NCI-H2196 treated with DMSO at 0.1 percent for 48 hours (cell line): Measurements from ENCODE around the gene CNTRL.
A peak's percentile ranks its signal among the peaks of the same experiment; 100 is the strongest.
"Not testable (repeated sequence)": the region's sequence is repeated elsewhere in the genome, so short reads cannot be mapped to it uniquely, and the experiment has no call there.

Source experiments
- DNase-seq: peaks from one replicate; lab custom pipeline; 2025; ENCODE audit not compliant: unreplicated experiment; lab: John Stamatoyannopoulos, UW

The CNTRL gene, protein sequence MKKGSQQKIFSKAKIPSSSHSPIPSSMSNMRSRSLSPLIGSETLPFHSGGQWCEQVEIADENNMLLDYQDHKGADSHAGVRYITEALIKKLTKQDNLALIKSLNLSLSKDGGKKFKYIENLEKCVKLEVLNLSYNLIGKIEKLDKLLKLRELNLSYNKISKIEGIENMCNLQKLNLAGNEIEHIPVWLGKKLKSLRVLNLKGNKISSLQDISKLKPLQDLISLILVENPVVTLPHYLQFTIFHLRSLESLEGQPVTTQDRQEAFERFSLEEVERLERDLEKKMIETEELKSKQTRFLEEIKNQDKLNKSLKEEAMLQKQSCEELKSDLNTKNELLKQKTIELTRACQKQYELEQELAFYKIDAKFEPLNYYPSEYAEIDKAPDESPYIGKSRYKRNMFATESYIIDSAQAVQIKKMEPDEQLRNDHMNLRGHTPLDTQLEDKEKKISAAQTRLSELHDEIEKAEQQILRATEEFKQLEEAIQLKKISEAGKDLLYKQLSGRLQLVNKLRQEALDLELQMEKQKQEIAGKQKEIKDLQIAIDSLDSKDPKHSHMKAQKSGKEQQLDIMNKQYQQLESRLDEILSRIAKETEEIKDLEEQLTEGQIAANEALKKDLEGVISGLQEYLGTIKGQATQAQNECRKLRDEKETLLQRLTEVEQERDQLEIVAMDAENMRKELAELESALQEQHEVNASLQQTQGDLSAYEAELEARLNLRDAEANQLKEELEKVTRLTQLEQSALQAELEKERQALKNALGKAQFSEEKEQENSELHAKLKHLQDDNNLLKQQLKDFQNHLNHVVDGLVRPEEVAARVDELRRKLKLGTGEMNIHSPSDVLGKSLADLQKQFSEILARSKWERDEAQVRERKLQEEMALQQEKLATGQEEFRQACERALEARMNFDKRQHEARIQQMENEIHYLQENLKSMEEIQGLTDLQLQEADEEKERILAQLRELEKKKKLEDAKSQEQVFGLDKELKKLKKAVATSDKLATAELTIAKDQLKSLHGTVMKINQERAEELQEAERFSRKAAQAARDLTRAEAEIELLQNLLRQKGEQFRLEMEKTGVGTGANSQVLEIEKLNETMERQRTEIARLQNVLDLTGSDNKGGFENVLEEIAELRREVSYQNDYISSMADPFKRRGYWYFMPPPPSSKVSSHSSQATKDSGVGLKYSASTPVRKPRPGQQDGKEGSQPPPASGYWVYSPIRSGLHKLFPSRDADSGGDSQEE (N-terminal part only)

DNA sequence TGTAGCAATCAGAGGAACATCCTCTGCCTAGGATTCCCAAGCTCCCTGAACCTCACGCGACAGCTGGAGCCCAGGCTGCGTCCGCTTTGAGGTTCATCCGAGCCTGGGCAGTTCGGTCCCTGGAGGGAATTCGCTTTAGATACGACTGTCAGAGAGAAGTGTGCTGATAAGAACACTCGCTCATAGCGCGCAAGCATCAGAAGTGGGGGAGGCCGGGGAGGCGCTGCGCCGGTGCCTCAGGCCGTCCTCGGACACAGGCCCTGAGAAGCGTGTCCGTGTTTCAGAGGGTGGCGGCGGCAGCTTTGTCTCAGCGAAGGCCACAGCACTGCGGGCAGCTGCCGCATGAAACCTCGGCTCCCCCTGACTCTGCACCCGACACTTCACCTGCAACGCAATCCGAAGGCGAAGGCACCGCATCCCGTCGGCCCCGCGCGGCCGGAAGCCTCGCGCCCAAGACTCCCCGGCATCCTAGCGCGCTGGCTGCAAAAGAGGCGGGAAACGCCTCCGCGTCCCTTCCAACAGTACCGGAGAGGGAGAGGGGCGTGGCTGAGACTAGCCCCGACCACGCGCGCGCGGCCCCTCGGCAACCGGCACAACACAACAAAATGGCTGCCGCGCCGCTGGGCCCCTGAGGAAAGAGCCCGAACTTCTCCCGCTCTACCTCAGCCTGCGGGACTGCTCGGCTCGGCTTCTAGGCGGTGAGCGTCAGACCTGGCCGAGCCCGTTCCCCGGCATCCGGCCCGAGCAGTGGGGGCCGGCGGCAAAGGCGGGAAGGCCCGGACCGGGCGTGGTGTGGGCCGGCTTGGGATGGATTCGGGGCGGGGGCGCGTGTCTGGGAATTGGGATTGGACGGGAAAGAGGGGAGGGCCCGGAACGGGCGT, at the start of gene CNTRL:
Gene CNTRL (plus strand): TSS at position 586 of the 881 bp plus-strand sequence. CDS start 13,372 bp downstream, outside the sequence.
- DNase-seq = peak; percentile 88

DNA sequence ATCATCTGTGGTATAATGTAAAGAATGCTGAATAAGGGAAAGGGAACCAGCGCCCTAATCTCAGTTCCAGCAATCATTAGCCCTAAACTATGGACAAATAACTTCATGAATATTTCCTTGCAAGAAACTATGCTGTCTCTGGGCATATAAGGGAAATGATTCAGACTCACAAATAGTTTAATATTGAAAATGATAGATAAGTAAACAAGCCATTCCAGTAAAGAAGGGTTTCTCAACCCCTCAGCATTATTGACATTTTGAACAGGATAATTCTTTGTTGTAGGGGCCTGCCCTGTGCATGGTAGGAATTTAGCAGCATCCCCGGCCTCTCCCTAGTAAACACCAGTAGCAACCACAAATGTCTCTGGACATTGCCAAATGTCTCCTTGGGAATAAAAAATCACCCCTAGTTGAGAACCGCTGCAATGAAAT, 48.5 kb upstream of the CNTRL start:
- DNase-seq = no peak

DNA sequence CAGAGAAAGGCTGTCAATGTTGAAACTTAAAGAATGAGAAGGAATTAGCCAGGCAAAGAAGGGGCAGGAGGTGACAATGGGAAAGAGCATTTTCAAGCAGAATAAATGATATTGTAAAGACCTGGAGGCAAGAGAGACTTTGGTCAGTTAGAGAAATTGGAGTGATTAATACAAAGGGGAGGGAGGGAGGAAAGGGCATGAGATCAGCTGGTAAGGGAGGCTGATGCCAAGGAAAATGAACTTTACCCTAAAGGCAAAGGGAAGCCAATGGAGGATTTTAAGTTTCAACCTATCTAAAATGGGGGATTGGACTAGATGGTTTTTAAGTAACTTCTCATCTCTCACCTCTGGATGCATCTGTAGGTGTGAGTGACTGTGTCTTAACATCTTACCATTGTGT, 48.0 kb upstream of the CNTRL start:
- DNase-seq = no peak

DNA sequence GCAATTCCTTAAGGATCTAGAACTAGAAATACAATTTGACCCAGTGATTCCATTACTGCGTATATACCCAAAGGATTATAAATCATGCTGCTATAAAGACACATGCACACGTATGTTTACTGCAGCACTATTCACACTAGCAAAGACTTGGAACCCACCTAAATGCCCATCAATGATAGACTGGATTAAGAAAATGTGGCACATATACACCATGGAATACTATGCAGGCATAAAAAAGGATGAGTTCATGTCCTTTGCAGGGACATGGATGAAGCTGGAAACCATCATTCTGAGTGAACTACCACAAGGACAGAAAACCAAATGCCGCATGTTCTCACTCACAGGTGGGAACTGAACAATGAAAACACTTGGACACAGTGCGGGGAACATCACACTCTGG, 46.5 kb upstream of the CNTRL start:
- not testable (repeated sequence) for DNase-seq

DNA sequence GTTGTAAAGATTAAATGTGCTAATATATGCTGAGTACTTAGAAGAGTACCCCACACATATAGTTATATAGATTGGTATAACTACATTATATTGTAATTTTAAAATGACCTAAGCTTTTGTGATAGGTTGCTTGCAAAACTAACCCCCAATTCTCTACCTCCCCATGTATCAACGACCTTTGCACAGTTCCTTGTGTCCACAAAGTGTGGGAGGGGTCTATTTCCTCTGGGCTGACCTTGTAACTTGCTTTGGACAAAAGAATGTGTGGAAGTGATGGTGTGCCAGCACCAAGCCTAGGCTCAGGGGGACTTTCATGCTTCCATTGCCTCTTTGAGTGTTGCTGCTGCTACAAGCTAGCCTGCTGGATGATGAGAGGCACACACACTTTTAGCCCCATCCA, 45.3 kb upstream of the CNTRL start:
- no peak for DNase-seq

DNA sequence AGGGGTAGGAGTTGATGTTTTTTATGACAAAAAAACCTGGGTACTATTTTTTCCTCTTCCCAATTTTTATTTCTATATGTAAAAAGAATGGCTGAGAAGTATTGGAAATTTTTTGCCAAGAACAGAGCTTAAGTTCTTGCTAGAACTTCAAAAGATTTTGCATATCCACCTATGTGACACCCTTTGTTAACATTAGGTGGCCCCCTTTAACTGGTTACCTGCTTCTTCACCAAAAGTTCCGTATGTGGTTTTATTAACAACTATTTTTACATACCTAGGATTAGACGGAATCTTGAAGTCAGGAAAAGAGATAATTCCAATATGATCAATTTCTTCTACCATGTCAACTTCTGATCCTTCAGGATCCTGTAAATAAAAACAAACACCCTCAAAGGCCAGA, 40.2 kb upstream of the CNTRL start:
- no peak for DNase-seq

DNA sequence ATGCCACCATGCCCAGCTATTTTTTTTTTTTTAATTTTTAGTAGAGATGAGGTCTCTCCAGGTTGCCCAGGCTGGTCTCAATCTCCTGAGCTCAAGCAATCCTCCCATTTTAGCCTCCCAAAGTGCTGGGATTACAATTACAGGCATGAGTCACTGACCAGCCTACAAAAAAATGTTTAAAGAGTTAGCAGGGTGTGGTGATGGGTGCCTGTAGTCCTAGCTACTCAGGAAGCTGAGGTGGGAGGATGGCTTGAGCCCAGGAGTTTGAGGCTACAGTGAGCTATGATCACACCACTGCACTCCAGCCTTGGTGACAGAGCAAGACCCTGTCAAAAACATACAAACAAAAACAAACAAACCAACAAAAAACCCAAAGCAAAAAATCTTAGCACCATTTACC, 39.0 kb upstream of the CNTRL start:
- not testable (repeated sequence) for DNase-seq

DNA sequence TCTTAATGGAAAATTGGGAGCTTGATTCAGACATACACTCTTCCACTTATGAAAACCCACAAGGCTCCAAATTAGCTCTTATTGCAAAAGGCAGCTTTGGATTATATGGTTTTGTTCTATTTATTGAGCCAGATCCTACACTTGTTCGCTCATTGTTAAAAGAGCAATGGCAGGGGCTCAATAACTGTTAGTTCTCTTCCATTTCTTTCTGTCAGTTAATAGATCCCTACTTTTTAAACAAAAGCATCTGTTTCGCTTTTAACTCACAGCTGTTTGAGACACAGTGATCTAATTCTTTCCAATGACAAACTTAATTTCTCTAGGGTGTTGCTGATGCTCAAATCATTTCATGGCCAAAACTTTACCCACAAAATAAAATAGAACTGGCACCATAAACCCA, 36.4 kb upstream of the CNTRL start:
- DNase-seq = no peak

DNA sequence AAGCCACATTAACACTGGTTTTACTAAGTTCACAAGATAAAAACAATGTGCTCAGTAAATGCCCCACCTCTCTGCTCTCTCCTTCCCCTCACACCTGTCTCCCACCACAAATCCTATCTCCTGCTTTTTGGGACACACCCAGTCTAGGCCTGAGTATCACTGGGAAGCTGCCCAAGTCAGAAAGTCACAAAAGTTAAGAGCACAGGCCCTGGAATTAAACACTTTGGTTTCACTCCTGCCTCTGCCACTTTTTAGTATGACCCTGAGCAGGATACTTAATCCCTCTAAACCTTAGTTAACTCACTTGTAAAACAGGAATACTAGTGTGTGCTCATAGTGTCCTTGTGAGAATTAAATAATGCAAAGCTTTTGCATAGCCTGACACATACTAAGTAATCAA, 36.0 kb upstream of the CNTRL start:
- DNase-seq = no peak

DNA sequence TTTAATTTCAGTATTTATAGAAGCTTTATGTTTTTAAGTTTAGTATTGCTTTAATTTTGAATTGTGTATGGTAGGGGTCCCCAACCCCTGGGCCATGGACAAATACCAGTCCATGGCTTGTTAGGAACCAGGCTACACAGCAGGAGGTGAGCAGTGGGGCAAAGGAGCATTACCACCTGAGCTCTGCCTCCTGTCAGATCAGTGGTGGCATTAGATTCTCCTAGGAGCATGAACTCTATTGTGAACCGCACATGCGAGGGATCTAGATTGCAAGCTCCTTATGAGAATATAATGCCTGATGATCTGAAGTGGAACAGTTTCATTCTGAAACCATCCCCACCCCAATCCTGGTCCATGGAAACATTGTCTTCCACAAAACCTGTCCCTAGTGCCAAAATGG, 26.6 kb upstream of the CNTRL start:
- DNase-seq = no peak

DNA sequence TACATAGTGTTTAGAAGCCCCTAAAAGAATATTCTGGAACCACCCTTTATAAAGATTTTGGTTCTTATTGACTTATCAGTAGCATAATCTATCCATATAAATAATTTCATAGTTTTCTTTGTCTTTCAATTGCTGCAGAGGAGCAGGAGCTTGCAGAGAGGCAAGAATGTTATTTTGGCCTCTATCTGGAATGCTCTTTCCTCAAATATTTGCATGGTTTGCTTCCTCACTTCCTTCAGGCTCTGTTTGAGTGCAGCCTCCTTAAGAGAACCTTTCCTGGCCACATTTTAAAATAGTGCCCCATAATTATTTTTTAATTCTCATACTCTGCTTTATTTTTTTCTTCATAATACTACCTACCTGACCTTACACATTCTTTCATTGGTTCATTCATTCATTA, 26.1 kb upstream of the CNTRL start:
- DNase-seq = no peak

DNA sequence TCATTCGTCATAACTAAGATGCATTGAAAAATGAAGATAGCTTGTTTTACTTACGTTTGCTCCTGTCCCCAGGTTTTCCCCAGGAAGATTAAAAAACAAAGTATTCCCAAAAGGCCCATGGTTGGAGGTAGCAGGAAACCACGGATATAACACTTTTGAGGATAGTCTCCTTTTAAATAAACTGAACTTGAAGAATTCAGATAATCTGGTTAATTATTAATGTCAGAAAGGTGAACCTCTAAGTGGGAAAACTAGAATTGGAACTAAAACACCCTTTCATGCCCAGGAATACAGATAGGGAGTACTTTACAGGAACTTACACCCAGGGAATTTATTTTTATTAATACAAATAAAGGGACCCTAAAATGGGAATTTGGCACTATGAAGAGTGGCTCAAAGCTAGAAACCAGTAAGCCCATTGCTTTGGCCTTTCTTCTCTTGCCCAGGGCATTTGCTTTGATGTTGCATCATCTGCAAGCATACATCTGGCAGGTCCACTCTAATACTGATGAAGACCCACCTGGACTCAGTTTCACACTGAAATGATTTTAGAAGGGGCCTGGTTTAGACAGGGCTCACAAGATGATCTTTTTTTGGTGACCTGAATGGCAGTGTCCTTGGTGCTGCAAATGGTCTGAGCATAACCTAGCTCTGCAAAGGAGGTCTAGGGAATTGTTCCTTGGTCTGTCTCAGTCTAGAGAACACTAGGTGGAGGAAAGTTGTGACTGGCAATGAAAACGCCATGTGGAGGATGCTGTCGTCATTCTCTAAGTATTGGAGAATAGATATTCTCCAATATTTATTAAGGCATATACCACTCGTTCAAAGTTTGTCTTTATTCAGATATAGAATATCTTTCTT, 24.4 kb upstream of the CNTRL start, which contains the start of gene C5:
Gene C5 (minus strand): TSS at position 148 of the 861 bp plus-strand sequence. CDS start 29 bp downstream, at position 119.
- no peak for DNase-seq

DNA sequence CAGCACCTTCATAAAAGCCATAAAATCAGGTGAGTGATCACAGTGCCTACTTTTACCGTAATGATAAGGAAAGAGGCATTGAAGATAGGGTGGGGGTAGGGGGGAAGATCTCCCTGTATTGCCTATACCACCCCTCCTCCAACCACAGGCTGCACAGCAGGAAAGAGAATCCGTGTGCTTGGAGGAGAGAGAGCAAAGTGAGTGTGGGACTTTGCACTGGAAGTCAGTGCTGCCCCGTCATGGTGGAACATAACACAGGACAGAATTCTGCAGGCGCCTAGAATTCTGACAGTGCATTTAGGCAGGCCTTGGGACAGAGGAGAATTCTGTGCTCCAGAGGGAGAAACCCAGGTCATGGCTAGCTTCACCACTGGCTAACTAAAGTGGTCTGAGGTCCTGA, 21.2 kb upstream of the CNTRL start:
- DNase-seq = no peak

DNA sequence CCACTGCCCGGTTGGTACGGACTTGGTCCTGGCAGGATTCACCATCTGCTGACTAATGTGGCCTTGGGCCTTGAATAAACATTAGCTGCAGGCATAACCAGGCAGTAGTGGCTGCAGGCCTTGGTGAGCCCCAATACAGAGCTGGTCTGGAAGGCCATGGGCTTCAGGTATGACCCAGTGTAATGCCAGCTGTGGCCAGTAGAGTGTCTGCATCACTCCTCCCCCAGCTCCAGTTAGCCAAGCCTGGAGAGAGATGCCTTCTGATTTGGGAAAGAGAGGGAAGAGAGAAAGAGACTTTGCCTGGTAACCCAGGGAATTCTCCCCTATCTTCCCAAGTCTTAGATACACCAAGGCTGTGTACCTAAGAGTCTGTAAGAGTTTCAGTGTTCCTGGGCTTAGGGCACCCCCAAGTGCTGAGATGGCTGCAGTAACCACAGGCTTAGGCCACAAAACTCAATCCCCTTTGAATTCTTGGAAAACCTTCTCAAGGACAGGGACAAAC, 19.1 kb upstream of the CNTRL start:
- DNase-seq = no peak

DNA sequence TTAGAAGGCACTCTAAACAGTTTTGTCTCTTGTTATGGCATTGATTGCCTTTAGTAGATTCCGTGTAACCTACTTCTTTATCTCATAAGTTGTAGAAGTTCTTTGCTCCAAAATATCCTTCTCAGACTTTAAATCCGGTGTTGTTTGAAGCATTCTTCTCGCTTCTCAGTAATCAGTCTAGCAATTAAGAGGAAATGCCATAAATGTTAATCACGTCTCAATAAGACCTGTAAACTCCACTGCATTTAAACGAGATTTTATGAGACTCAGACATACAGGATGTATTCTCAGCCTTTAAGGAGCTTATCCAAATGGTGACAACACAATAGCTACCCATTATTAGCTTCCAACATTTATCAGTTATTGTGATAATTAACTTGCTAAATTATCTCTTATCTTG, 16.9 kb upstream of the CNTRL start:
- DNase-seq = no peak

DNA sequence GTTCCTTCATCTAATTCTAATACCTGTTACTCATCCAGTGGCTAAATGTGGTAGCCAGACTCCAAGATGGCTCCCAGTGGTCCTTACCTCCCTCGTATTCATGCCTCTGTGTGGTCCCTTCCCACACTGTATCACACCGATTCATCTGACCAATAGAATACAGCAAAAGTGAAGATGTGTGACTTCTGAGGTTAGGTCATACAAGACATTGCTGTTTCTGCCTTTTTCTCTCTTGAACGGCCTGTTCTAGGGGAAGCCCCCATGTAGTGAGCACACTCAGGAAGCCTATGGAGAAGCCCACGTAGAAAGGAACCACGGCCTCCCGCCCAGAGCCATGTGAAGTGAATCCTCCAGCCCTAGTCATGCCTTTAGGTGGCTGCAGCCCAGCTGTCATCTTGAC, 15.2 kb upstream of the CNTRL start:
- DNase-seq = no peak

DNA sequence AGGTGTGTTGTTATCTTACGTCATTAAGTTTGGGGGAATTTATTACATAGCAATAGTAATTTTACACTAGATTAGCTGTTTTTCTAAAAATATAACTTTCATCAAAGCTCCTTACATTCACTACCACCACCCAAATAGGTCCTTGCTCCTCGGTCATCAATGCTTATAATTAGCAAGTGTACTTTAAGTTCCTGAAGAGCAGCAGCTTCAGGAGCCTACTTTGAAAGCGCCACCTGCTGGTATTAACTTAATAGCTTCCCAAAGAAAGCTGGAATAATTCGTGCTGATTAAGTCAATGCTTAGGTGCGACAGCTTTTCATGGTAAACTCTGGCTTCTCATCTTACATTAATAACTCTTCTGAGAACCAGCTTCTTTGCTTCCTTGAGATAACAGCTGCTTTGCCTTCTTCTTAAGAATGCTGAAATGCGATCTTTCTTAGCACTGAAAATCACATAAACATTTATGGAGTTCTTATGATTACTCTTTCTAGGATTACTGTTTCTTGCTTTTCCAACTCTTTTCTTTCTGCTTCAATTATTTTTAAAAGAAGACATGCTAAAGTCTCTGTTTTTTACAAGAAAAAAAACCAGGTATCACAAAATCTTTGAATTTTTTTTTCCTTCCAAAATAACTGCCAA, 14.6 kb upstream of the CNTRL start:
- peak; percentile 63 for DNase-seq

DNA sequence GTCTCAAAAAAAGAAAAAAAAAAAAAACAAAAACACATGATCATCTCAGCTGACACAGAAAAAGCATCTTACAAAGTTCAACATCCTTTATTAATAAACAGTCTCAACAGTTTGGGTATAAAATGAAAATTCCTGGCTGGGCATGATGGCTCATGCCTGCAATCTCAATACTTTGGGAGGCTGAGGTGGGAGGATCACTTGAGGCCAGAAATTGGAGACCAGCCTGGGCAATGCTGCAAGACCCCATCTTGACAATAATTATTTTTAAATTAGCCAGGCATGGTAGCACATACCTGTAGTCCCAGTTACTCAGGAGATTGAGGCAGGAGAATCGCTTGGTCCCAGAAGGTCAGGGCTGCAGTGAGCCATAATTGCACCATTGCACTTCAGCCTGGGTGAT, 7.9 kb upstream of the CNTRL start:
- no peak for DNase-seq

DNA sequence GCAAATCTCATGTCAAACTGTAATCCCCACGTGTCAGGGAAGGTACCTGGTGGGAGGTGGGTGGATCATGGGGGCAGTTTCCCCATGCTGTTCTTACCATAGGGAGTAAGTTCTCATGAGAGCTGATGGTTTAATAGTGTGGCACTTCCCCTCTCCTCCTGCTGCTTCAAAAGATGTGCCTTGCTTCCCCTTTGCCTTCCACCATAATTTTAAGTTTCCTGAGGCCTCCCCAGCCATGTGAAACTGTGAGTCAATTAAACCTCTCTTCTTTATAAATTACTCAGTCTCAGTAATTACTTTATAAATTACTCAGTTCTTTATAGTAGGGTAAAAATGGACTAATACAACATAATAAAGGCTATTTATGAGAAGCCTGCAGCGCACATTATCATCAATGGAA, 7.1 kb upstream of the CNTRL start:
- no peak for DNase-seq
